IPS DF 4.7 (cell line): ENCODE data around the gene SSH2.

Experiments used
- DNase-seq: peaks from one replicate; pipeline ENCODE4 v3.0.0-alpha.2; 2013; ENCODE audit warnings: low spot score; ENCODE audit errors: extremely low read depth

Gene SSH2

DNA sequence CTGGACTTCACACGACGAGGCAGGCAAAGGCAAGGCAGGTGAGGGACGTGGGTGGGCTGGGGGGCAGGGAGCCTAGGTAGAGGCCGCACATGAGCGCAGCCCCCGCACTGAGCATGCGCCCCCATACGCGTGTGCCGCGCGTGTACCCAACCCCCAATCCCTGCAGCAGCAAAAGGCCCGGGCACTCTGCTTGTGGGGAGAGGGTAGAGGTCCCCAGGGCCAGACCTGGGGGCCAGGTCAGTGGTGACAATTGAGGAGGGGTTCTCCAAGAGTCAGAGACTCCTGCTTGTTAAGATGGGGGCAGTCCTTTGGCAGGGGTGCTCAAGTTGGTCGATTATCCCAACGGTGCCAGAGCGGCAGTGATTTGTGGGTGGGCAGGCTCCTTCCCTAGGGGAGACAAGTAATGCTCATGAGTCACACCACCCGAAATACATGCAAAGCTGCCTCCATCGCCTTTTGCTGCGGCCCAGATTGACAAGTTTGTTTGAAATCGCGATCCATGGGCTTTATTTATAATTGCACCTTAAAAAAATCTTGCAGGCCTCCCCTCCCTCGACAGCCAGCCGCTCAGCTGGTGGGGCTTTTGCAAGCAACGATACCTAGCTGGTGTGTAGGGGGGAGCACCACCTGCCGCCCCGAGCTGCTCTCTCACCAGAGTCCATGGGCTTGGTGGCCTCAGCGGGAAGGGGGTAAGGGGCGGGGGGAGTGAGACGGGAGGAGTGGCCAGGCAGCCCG is 339.4 kb downstream of the SSH2 start:
- DNase-seq = no peak

- DNase-seq = no peak
Measured at GRCh38 chr17:29589524-29590410, 340.3 kb downstream of the SSH2 start, which contains the start of gene GIT1. Gene GIT1 (minus strand): TSS chr17:29589648. CDS start chr17:29589378, 270 bp downstream.

DNA sequence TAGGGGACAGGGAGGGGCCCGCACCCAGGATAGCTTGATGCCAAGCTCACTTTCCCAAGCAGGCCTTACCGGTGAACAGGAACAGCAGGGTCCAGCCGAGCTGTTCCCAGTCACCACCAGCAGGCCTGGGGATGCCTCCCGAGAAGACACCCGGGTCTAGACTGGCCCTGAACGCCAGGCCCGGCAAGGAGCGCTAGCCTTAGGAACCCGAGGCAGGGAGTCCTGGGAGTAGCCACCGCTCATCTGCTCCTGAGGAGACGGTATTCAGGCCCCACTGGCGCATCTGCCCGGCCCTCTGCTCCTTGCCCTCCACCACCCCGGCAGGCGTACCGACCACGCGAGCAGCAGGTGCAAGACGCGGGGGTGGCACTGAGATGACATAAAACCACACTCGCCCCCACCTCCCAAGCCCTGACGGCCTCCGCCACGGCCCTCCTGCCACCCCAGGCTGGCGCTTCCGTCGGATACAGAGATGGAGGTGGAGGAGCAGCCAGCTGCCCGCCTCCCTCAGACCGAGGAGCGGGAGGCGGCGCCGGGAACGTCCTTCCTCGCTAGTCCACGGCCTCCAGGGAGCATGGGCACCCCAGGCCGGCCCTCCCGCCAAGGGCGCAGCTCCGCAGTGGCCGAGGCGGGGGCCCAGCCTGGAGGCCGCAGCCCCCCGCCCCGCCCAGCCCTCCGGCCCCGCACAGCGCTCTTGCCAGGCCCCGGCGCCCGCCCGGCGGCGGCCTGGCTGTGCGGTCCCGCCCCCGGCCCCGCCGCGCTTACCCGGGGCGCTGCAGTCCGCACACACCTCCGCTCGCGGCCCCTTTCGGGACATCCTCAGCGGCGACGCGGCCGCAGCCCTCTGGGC is 341.2 kb downstream of the SSH2 start:
- DNase-seq = no peak

DNA sequence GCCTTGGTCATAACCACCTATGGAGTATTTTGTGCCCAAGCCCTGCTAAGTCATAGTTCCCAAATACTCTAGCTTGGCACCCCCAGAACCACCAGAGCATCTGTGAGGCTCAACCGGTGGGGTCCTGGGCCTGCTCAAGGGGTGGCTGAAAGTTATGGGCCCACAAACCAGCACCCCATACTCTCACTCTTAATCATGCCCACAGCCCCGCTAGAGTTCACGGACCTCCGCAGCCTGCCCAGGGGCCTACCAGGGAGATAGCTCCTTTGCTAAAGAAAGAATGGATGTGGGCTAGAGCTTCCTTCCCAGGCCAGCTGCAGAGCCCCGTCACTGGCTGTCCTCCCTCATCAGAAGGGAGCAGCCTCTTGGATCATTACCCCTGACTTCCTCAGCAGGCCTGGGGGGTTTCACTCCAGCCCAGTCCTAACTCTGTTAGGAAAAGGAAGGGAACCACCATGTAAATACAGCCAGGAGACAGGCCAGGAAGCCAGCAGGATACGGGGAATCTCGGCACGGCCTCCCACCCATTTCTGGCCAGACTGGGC is 341.9 kb downstream of the SSH2 start:
- DNase-seq = no peak

DNA sequence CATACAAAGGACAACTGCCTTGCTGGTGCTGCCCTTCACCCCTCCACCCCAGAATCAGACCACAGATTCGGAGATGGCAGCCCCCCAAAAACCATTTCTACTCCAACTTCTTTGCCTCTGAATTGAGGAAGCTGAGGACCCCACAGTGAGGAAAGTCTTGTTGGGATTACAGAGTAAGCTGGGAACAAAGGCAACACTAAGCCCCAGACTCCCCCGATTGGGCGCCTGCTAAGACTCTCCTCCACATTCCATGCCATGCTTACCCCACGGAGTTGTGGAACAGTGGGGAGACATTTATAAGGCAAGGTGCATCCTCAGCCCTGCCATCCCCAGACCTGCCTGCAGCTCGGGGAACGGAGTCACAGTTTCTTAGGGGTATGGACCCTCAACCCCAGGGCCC is 342.4 kb downstream of the SSH2 start:
- no peak for DNase-seq

- no peak for DNase-seq
Measured at GRCh38 chr17:29586676-29587469, 343.2 kb downstream of the SSH2 start.

GRCh38 chr17:29585080-29585751 is 344.8 kb downstream of the SSH2 start:
- DNase-seq = no peak

- DNase-seq = no peak
Measured at GRCh38 chr17:29584452-29585079, 345.5 kb downstream of the SSH2 start.

DNA sequence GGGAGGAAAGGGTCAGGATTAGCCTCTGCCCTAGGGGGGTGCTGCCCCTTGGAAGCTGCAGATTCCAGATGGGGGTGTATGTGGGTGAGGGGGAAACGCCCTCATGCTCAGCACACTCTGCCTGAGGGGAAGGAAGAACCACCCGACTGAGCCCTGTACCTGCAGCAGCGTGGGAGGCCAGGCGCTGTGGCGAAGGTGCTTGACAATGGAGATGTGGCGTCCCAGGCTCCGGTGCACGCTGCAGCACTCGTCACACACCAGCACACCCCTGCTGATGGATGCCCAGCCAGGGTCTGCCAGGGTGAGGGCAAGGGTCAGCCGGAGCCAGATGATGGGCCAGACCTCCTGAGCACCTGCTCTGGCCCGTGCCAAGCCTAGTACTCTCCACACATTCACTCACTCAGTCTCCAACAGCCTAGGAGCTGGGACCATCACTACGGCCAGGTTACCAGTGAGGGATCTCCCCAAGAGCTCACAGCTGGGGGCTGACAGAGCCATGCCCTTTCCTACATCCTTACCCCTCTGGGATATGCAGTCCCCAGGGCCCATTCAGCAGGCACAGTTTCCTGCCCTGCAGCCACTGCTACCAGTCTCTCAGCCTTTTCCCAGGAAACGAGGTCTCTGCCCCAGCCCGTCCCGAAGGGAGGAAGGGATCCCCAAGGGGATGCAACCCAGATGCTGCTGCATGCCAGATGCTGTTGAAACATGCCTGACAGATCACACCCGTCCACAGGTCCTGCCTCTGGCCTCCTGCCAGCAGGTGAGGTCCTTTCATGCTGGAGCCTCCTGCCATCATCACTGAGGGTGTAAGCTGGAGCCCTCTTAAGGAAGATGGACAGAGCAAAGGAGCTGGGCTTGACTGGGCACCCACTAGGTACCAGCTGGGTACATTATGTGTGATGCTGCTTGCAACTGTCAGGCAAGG is 346.4 kb downstream of the SSH2 start:
- DNase-seq = no peak

DNA sequence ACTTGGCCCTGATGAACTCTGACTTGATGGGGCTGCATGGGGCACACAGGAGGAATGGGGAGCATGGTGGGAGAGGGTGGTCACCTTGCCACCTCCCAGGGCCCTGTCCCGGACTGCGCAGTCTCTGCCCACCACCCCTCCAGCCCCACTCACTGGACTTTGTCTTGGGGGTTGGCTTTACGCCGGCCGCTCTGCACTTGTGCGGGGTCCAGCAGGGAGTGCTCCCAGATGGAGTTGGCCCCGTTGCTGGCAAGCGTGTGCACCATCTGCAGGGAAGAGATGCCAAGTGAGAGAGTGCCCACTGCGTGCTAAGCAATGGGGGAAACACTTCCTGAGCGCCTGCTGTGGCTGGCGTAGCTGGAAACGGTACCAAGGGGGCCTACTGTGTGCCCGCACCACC is 347.3 kb downstream of the SSH2 start:
- DNase-seq = no peak

DNA sequence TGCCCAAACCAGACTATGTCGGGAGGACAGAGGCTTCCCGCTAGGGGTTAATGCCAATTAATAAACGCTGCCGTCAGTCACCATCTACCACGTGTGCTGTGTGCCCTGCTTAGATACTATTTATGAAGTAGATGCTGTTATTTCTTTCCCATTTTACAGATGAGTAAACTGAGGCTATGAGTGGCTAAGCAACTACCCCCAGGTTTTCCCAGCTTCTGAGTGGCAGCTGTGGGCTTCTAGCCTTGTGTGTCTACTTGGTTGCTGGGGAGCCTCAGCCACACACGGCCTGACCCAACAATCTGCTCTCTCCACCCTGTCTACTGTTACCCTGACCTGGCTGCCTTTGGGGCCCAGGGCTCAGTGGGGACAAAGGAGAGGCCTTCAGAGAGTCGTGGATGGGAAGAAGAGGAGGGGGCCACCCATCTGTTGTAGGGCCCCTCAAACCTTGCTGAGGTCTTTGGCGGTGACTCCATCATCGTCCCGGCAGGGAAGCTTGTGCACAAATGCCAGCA is 347.7 kb downstream of the SSH2 start:
- no peak for DNase-seq

DNA sequence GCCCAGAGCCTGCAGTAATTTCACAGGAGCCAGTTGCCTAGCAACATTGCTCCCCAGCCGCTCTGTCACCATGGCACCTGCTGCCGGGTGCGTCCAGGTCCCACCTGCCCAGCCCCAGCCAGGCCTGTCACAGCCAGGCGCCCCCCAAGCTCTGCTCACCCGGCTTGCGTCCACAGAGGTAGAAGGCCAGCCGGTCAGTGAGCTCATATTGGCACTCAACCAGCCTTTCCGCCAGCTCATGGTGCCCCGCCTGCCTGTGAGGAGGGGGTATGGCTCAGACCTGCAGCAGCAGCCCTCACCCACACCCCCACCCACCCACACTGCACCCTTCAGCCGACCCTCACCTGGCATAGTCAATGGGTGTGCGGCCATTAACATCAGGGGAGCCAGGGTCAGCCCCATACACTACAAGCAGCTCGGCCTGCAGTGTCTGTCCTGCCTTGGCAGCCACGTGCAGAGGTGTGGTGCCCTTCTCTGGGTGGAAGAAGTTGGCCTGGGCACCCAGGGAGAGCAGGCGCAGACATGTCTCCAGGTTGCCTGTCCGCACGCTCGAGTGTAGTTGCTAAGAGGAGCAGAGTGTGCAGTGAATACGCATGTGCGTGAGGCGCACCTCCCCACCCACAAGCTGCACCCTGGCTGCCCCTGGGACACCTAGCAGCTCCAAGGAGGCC is 348.3 kb downstream of the SSH2 start:
- no peak for DNase-seq

GRCh38 chr17:29579866-29580771 is 349.9 kb downstream of the SSH2 start:
- DNase-seq = no peak

- DNase-seq = no peak
Measured at GRCh38 chr17:29578626-29579485, 351.2 kb downstream of the SSH2 start.

GRCh38 chr17:29577385-29578211 is 352.4 kb downstream of the SSH2 start:
- DNase-seq = no peak
